Activated CD8-positive, alpha-beta memory T cell treated with anti-CD3 and anti-CD28 coated beads, Interleukin-2, amount 10 ng/mL, durations not matched to agents 7 days and 5 days (primary cell): ENCODE measurements around the gene CYP2J2. TPM values are rescaled to one million over a fixed set of nuclear protein-coding genes. Genes with fewer than 3 reads are reported as not detected.
"Not testable (repeated sequence)": the region's sequence is repeated elsewhere in the genome, so short reads cannot be mapped to it uniquely, and the experiment has no call there.

Experiments
- ATAC-seq: fragments of 150-1000 bp; cut with Tn5 transposase; one replicate; pipeline ENCODE4 v1.10.0; 2021; ENCODE audit warnings: moderate library complexity
- CTCF ChIA-PET: fragments of 350-600 bp; sonication (Branson Sonifier 250); formaldehyde crosslinking; loops from one replicate; lab custom pipeline; 2021; ENCODE audit warnings: antibody characterized with exemption; lab: Charles Lee
- DNase-seq: peaks from one replicate; pipeline ENCODE4 v3.0.0-alpha.2; 2020
- H3K27ac Mint-ChIP-seq: one replicate; pipeline ENCODE4 v1.8.0; 2021; ENCODE audit warnings: mild to moderate bottlenecking, mixed read lengths
- H3K27me3 Mint-ChIP-seq: one replicate; pipeline ENCODE4 v1.8.0; 2021; ENCODE audit warnings: mixed read lengths
- H3K36me3 Mint-ChIP-seq: one replicate; pipeline ENCODE4 v1.8.0; 2021; ENCODE audit warnings: mild to moderate bottlenecking, mixed read lengths
- H3K4me1 Mint-ChIP-seq: one replicate; pipeline ENCODE4 v1.8.0; 2021; ENCODE audit warnings: mixed read lengths
- H3K4me3 Mint-ChIP-seq: one replicate; pipeline ENCODE4 v1.8.0; 2021; ENCODE audit warnings: mild to moderate bottlenecking, moderate library complexity, mixed read lengths
- H3K9me3 Mint-ChIP-seq: one replicate; pipeline ENCODE4 v1.8.0; 2022; ENCODE audit warnings: low read depth, mixed read lengths
- total RNA-seq, 2 experiments: library from RNA; stranded (reverse); gene quantifications; one replicate each; pipeline ENCODE4 v1.2.3, GENCODE V29; 2021

CYP2J2 gene
- total RNA-seq, 2 experiments from 2014 or later, result 2.2 to 4.5 TPM

- Mint-ChIP-seq H3K36me3 (peaks cover 3% of the 10 kb centered on the region), H3K27me3 (peaks cover 2% of the 10 kb centered on the region), H3K27ac (no peak overlapping the region), H3K4me3 (no peak overlapping the region), H3K9me3 (peaks cover 3% of the 10 kb centered on the region), H3K4me1 (no peaks in the 10 kb centered on the region)
- ATAC-seq, result no peak
- DNase-seq, result no peak
- CTCF ChIA-PET, result interaction anchor here (1.1 to 2.8 kb wide), 3 partner anchors 47 to 67 kb away, joined by 3 to 29 read pairs (median 4); no protein-coding TSS in a partner anchor
Measured at GRCh38 chr1:59880735-59881134, 45.8 kb downstream of the CYP2J2 start.

GRCh38 chr1:59879996-59880505 is 46.5 kb downstream of the CYP2J2 start:
- no peaks in the 10 kb centered on the region for H3K4me1 Mint-ChIP-seq
- no peak overlapping the region for H3K27ac Mint-ChIP-seq
- H3K27me3 Mint-ChIP-seq, result peaks cover 2% of the 10 kb centered on the region
- ATAC-seq (no peak), DNase-seq (no peak)
- peaks cover 3% of the 10 kb centered on the region for H3K36me3 Mint-ChIP-seq
- H3K9me3 Mint-ChIP-seq, result peaks cover 3% of the 10 kb centered on the region
- no peak overlapping the region for H3K4me3 Mint-ChIP-seq
- CTCF ChIA-PET, result interaction anchor here (1.1 to 2.8 kb wide), 5 partner anchors 13 to 69 kb away, joined by 3 to 29 read pairs (median 4); no protein-coding TSS in a partner anchor

GRCh38 chr1:59879574-59879973 is 47.0 kb downstream of the CYP2J2 start:
- Mint-ChIP-seq H3K4me3 (no peak overlapping the region), H3K27ac (no peak overlapping the region), H3K36me3 (peaks cover 3% of the 10 kb centered on the region), H3K9me3 (peaks cover 3% of the 10 kb centered on the region), H3K27me3 (peaks cover 2% of the 10 kb centered on the region), H3K4me1 (no peaks in the 10 kb centered on the region)
- peak; percentile 67 for DNase-seq
- CTCF ChIA-PET, result interaction anchor here (0.6 to 3.5 kb wide), 6 partner anchors 14 to 415 kb away, joined by 3 to 36 read pairs (median 4); no protein-coding TSS in a partner anchor
- no peak for ATAC-seq

DNA sequence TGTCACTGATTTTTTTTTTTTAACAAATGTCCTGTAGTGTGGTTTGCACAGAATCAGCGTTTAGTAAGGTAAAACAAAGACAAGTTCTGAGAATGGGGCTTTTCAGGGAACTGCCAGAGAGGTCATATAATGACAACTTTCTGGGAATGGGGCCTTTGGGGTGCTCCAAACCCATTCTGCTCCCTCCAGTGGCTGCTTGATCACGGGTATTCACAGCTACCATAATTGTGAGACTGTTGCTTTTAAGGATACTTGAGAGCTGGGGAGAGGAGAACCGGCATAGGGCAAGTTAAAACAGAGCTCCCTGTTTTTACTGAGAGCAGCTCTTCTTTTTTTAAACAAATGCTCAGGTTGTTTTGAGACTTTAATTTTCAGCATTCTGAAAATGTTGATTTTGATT is 48.2 kb downstream of the CYP2J2 start:
- peaks cover 2% of the 10 kb centered on the region for H3K27me3 Mint-ChIP-seq
- no peak overlapping the region for H3K4me3 Mint-ChIP-seq
- H3K27ac Mint-ChIP-seq, result no peak overlapping the region
- DNase-seq (no peak), ATAC-seq (no peak)
- no peaks in the 10 kb centered on the region for H3K4me1 Mint-ChIP-seq
- H3K9me3 Mint-ChIP-seq, result peaks cover 3% of the 10 kb centered on the region
- H3K36me3 Mint-ChIP-seq, result peaks cover 3% of the 10 kb centered on the region
- CTCF ChIA-PET, result interaction anchor here (1.1 to 3.5 kb wide), 3 partner anchors 15 to 69 kb away, joined by 4 to 36 read pairs (median 4); no protein-coding TSS in a partner anchor

- no peak overlapping the region for H3K4me3 Mint-ChIP-seq
- H3K4me1 Mint-ChIP-seq, result no peaks in the 10 kb centered on the region
- H3K27me3 Mint-ChIP-seq, result no peaks in the 10 kb centered on the region
- no peak overlapping the region for H3K27ac Mint-ChIP-seq
- peaks cover 3% of the 10 kb centered on the region for H3K9me3 Mint-ChIP-seq
- peaks cover 3% of the 10 kb centered on the region for H3K36me3 Mint-ChIP-seq
- CTCF ChIA-PET, result interaction anchor here (3.5 kb wide), 1 partner anchor 70 kb away, joined by 36 read pairs; no protein-coding TSS in a partner anchor
- DNase-seq (no peak), ATAC-seq (no peak)
Measured at GRCh38 chr1:59877108-59877682, 49.4 kb downstream of the CYP2J2 start.

DNA sequence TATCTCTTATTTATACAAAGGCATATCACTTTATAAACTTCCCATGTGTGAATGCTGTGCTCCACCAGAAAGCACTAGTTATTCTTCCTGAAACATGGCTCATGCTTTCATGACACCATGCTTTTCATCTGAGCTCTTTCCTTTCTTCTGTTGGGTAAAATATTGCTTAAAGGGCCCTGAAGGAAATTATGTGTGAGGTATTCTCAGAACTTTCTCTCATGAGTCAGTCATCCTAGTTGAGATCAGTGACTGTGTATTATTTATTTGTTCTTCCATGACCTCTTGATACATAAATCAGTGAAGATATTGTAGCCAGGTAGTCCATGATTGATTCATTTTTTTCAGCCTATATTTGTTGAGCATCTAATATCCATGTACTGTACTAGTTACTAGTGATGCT is 54.8 kb downstream of the CYP2J2 start:
- no peaks in the 10 kb centered on the region for H3K4me1 Mint-ChIP-seq
- H3K4me3 Mint-ChIP-seq, result no peak overlapping the region
- H3K27ac Mint-ChIP-seq, result no peak overlapping the region
- no peaks in the 10 kb centered on the region for H3K27me3 Mint-ChIP-seq
- CTCF ChIA-PET, result no interaction called here
- H3K36me3 Mint-ChIP-seq, result no peaks in the 10 kb centered on the region
- H3K9me3 Mint-ChIP-seq, result no peaks in the 10 kb centered on the region
- DNase-seq (no peak), ATAC-seq (no peak)

- Mint-ChIP-seq H3K4me1 (no peaks in the 10 kb centered on the region), H3K27ac (no peak overlapping the region), H3K9me3 (no peaks in the 10 kb centered on the region), H3K4me3 (no peak overlapping the region), H3K27me3 (no peaks in the 10 kb centered on the region), H3K36me3 (no peaks in the 10 kb centered on the region)
- CTCF ChIA-PET, result interaction anchor here (1.4 kb wide), 1 partner anchor 17 kb away, joined by 3 read pairs; no protein-coding TSS in a partner anchor
- ATAC-seq (no peak), DNase-seq (no peak)
Measured at GRCh38 chr1:59866462-59866861, 60.1 kb downstream of the CYP2J2 start.

GRCh38 chr1:59857679-59858354 is 68.8 kb downstream of the CYP2J2 start:
- CTCF ChIA-PET, result interaction anchor here (0.9 kb wide), 1 partner anchor 89 kb away, joined by 3 read pairs; no protein-coding TSS in a partner anchor
- H3K27ac Mint-ChIP-seq, result no peak overlapping the region
- H3K4me1 Mint-ChIP-seq, result no peaks in the 10 kb centered on the region
- no peak for ATAC-seq
- no peaks in the 10 kb centered on the region for H3K9me3 Mint-ChIP-seq
- H3K36me3 Mint-ChIP-seq, result peaks cover 4% of the 10 kb centered on the region
- DNase-seq, result no peak
- H3K4me3 Mint-ChIP-seq, result no peak overlapping the region
- H3K27me3 Mint-ChIP-seq, result no peaks in the 10 kb centered on the region

DNA sequence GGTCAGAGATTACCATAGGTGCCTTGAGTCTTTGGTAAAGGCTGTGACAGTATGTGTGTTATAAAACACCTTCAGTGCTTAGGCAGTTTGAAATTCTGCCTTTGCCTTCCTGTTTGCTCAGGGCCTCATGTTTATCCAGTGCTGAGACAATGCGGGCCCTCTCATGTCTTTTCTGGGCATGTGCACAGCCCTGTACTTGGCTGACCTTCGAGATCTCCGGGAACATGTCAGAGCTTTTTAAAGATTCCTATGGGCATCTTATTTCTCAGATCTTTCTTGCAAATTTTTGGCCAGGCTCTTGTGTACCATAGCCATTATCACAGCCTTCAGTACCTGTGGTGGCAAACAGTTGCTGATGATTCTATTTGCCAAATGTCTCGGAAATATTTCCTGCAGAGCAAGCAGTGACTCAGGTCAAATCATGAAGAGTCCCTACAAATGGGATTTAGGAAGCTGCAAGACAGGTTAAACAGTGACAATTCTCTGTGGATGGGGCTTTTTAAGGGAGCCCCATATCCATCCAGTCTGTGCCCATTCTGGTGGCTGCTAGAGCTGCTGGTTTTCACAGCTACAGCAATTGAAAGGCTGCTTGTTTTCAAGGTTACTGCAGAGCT is 69.7 kb downstream of the CYP2J2 start:
- Mint-ChIP-seq H3K4me1 (no peaks in the 10 kb centered on the region), H3K36me3 (peaks cover 4% of the 10 kb centered on the region), H3K4me3 (no peak overlapping the region), H3K27me3 (no peaks in the 10 kb centered on the region), H3K27ac (no peak overlapping the region), H3K9me3 (no peaks in the 10 kb centered on the region)
- CTCF ChIA-PET, result no interaction called here
- no peak for DNase-seq
- no peak for ATAC-seq

DNA sequence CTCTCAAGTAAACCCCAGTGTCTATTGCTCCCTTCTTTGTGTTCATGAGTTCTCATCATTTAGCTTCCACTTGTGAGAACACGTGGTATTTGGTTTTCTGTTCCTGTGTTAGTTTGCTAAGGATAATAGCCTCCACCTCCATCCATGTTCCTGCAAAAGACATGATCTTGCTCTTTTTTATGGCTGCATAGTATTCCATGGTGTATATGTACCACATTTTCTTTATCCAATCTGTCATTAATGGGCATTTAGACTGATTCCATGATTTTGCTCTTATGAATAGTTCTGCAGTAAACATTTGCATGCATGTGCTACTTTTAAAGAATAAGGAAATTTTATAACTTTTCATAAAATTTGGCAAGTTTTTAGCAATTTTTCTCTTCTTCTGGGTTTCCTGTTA is 71.3 kb downstream of the CYP2J2 start:
- DNase-seq, H3K9me3 Mint-ChIP-seq, H3K4me3 Mint-ChIP-seq, H3K4me1 Mint-ChIP-seq, H3K27me3 Mint-ChIP-seq, ATAC-seq, CTCF ChIA-PET, H3K27ac Mint-ChIP-seq, H3K36me3 Mint-ChIP-seq: not testable (repeated sequence)

DNA sequence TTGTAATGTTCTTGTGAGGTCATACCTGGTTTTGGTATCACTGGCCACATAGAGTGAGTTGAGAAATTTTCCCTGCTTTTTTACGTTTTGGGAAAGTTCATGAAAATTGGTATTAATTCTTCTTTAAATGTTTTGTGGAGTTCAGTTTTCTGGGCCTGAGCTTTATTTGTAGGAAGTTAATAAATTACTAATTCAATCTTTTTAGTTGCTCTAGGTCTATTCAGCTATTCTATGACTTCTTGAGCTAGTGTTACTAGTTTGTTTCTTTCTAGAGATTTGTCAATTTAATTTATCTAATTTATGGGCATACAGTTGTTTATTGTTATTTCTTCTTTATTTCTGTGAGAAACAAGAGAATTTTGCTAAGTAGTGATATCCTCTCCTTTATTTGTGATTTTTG is 74.5 kb downstream of the CYP2J2 start:
- no peaks in the 10 kb centered on the region for H3K27me3 Mint-ChIP-seq
- no peaks in the 10 kb centered on the region for H3K9me3 Mint-ChIP-seq
- H3K4me3 Mint-ChIP-seq, result no peak overlapping the region
- CTCF ChIA-PET, result no interaction called here
- H3K4me1 Mint-ChIP-seq, result no peaks in the 10 kb centered on the region
- H3K36me3 Mint-ChIP-seq, result peaks cover 4% of the 10 kb centered on the region
- no peak overlapping the region for H3K27ac Mint-ChIP-seq
- no peak for DNase-seq
- ATAC-seq, result no peak

- DNase-seq (no peak), ATAC-seq (no peak)
- Mint-ChIP-seq H3K27me3 (no peaks in the 10 kb centered on the region), H3K4me3 (no peak overlapping the region), H3K36me3 (no peaks in the 10 kb centered on the region), H3K27ac (no peak overlapping the region), H3K9me3 (no peaks in the 10 kb centered on the region), H3K4me1 (no peaks in the 10 kb centered on the region)
- CTCF ChIA-PET, result no interaction called here
Measured at GRCh38 chr1:59846895-59847282, 79.7 kb downstream of the CYP2J2 start.

DNA sequence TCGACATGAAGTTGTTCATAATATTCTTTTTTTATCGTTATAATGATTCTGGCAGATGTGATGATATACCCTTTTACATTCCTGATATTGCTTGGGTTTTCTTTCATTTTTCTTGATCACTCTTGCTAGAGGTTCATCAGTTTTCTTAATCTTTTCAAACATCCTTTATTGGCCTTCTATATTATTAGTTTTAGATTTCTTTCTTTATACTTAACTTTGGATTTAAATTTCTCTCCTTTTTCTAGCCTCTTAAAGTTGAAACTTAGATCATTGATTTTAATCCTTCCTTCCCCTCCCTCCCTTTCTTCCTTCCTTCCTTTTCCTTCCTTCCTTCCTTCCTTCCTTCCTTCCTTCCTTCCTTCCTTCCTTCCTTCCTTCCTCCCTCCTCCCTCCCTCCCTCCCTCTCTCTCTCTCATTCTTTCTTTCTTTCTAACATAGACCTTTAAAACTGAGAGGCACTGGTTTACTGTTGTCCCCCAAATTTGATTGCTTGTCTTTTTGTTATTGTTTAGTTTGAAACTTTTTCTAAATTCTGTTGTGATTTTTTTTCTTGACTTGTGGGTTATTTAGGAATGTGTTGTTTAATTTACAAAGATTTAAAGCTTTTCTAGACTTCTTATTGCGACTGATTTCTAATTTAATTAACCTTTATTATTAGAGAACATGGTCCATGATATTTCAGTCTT is 80.2 kb downstream of the CYP2J2 start:
- CTCF ChIA-PET, result no interaction called here
- H3K27me3 Mint-ChIP-seq, result no peaks in the 10 kb centered on the region

More for the DNA sequence above, 80.2 kb downstream of the CYP2J2 start:
- ATAC-seq (no peak), DNase-seq (no peak)
- Mint-ChIP-seq H3K36me3 (no peaks in the 10 kb centered on the region), H3K4me1 (no peaks in the 10 kb centered on the region), H3K9me3 (no peaks in the 10 kb centered on the region), H3K27ac (no peak overlapping the region), H3K4me3 (no peak overlapping the region)
